ENCODE measurements around the gene KIF11. TPM values are rescaled to one million over a fixed set of nuclear protein-coding genes. Genes with fewer than 3 reads are reported as not detected.

Gene KIF11
- total and polyA plus RNA-seq, 2 of the 4 experiments (the other 2 are of a cell fraction) = 8.8 to 18.3 TPM

DNA sequence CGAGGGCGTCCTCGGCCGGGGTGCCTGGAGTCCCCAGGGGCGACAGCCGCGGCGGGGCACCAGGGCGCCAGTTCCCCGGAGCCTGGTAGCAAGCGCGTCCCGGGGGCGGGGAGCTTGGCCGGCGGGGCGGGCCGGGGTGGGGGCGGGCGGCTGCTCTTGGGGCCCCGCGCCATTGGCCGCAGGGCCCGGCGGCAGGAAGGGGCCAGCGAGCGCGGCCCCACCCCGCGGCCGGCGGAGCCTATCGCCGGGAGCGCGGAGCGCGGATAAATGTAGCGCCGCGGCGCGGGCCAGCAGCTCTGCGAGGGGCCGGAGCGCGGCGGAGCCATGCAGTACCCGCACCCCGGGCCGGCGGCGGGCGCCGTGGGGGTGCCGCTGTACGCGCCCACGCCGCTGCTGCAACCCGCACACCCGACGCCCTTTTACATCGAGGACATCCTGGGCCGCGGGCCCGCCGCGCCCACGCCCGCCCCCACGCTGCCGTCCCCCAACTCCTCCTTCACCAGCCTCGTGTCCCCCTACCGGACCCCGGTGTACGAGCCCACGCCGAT, 96.8 kb downstream of the KIF11 start, which contains the start of gene HHEX:
Gene HHEX, plus strand, starts transcription at position 293 of the 548 bp plus-strand sequence. Its CDS starts 32 bp downstream, at position 325.
- peak within 1 kb of the TSS; percentile 42; the same call in 1 of the 2 replicates for H4K5ac ChIP-seq (ENCODE audit: low read depth, low read length)
- peak within 1 kb of the TSS; percentile 94 for H2AK9ac ChIP-seq (replicated peaks; ENCODE audit: low read depth, low read length, poor library complexity)
- intact Hi-C loops (cut with micrococcal nuclease) = loop anchor here (2.0 to 5.0 kb wide), 2 partner anchors 133 to 191 kb away; no protein-coding TSS in a partner anchor
- peak within 1 kb of the TSS; percentile 79 for H3K9ac ChIP-seq (ENCODE audit: low read depth, low read length)
- peak within 1 kb of the TSS; percentile 63; the same call in 1 of the 2 replicates for H2AK5ac ChIP-seq (ENCODE audit: low read depth, low read length)
- WGBS, 2 experiments (ENCODE audit: extremely low coverage in 2 of 2, insufficient read length in 1 of 2) = 0% methylated on average over 31 of the region's 79 CpGs; no CpG with 5 or more reads in 1 of the 2 experiments
- H3K36me3 ChIP-seq (ENCODE audit: control insufficient read depth, insufficient read depth, low read length) = peaks cover 9% of the 10 kb centered on the region
- H2BK20ac ChIP-seq (ENCODE audit: low read depth, low read length) = no peak within 1 kb of the TSS
- peak within 1 kb of the TSS; percentile 51; the same call in 1 of the 2 replicates for H3K56ac ChIP-seq (ENCODE audit: extremely low read depth, insufficient read depth, low read length)
- peaks cover 20 to 38% of the 10 kb centered on the region in 2 experiments; a peak in 3 of 4 replicates for H3K79me1 ChIP-seq (ENCODE audit: low read depth in 1 of 2, low read length in 2 of 2)
- H3K4ac ChIP-seq (ENCODE audit: low read depth, low read length) = peak within 1 kb of the TSS; percentile 73
- H2BK5ac ChIP-seq (ENCODE audit: low read depth, low read length, poor library complexity, severe bottlenecking) = peak within 1 kb of the TSS; percentile 63
- 0 out of 2 replicates have a peak, but pooled peaks cover 3% of the 10 kb centered on the region for H4K20me1 ChIP-seq (ENCODE audit: insufficient read depth, low read length)
- H3K27ac ChIP-seq (ENCODE audit: insufficient read depth, low read length) = peak within 1 kb of the TSS; percentile 82
- peak within 1 kb of the TSS; percentile 65 to 66; a peak in 2 of 4 replicates for H4K8ac ChIP-seq (ENCODE audit: low read depth in 2 of 2, low read length in 2 of 2)
- no peak within 1 kb of the TSS for H2BK15ac ChIP-seq (ENCODE audit: low read depth, low read length)
- ChIA-PET POLR2A (ENCODE audit: unreplicated experiment) (interaction anchor here (0.6 to 0.8 kb wide), 2 partner anchors 133 to 190 kb away, joined by 4 read pairs; no protein-coding TSS in a partner anchor), CTCF (interaction anchor here (0.6 kb wide), 1 partner anchor 147 kb away, joined by 3 read pairs; no protein-coding TSS in a partner anchor)
- peak within 1 kb of the TSS; percentile 56 for H2BK120ac ChIP-seq (ENCODE audit: low read depth, low read length)
- H3K23ac ChIP-seq (ENCODE audit: low read depth, low read length) = peak within 1 kb of the TSS; percentile 91
- H2AFZ ChIP-seq (replicated peaks; ENCODE audit: low read length, poor library complexity) = peak within 1 kb of the TSS; percentile 96
- H3K9me1 ChIP-seq (ENCODE audit: insufficient read depth, low read length) = 0 out of 2 replicates have a peak, but pooled peaks cover 5% of the 10 kb centered on the region
- H3K4me2 ChIP-seq (ENCODE audit: low read depth, low read length) = peak within 1 kb of the TSS; percentile 94
- peak; percentile 76 for DNase-seq
- ATAC-seq (ENCODE audit: low read depth) = peak; percentile 94
- TF ChIP-seq MAZ (IDR thresholded peaks at IDR 0.05; ENCODE audit: borderline replicate concordance, low read depth, low read length) (0 out of 2 replicates have a peak, but pooled peaks have one; percentile 10), POLR2A (IDR thresholded peaks at IDR 0.05; ENCODE audit: low read depth, low read length) (peak; percentile 63), MAFK (IDR thresholded peaks at IDR 0.05; ENCODE audit: low read depth, low read length) (no peak)
- peak within 1 kb of the TSS; percentile 71 for H3K14ac ChIP-seq (replicated peaks; ENCODE audit: low read depth, low read length)
- H3K27me3 ChIP-seq (ENCODE audit: control insufficient read depth, insufficient read depth, low read length) = no peaks in the 10 kb centered on the region
- peak within 1 kb of the TSS; percentile 25; the same call in 1 of the 2 replicates for H3K18ac ChIP-seq (ENCODE audit: low read depth, low read length)
- H3K4me1 ChIP-seq (ENCODE audit: control insufficient read depth, insufficient read depth, low read length) = peaks cover 12% of the 10 kb centered on the region
- peaks cover 10% of the 10 kb centered on the region; the same call in 1 of the 2 replicates for H3K9me3 ChIP-seq (ENCODE audit: control insufficient read depth, insufficient read depth, low read length)
- in situ Hi-C loops (cut with MboI; ENCODE audit: low sequenced_read_pairs) = no loop called here
- BruUV-seq (replicated peaks) = no TSS peak
- H4K91ac ChIP-seq (ENCODE audit: insufficient read depth, low read depth, low read length) = peak within 1 kb of the TSS; percentile 19; the same call in 1 of the 2 replicates
- H3K4me3 ChIP-seq (ENCODE audit: insufficient read depth, low read depth, low read length) = peak within 1 kb of the TSS; percentile 95
- dilution Hi-C loops (cut with HindIII; ENCODE audit: low sequenced_read_pairs, unreplicated experiment) = no loop called here
